ENCODE measurements around the gene OR10H1. TPM values are rescaled to one million over a fixed set of nuclear protein-coding genes. Genes with fewer than 3 reads are reported as not detected.
"Not testable (repeated sequence)": the region's sequence is repeated elsewhere in the genome, so short reads cannot be mapped to it uniquely, and the experiment has no call there.

OR10H1 gene
- polyA plus RNA-seq, 1 of the 3 experiments (the other 2 are of a cell fraction) = not detected

- POLR2A ChIA-PET = no interaction called here
- peak overlapping the region; percentile 70 to 77 for H3K4me3 ChIP-seq (ENCODE audit: low read depth in 2 of 2, low read length in 1 of 2)
- H3K36me3 ChIP-seq (replicated peaks in 1 of 2; ENCODE audit: control insufficient read depth in 1 of 2, insufficient read depth in 2 of 2, low read length in 1 of 2) = no peaks in the 10 kb centered on the region
- H3K4me2 ChIP-seq = peak overlapping the region; percentile 89
- no peaks in the 10 kb centered on the region for H3K79me2 ChIP-seq (ENCODE audit: insufficient read depth)
- CTCF ChIA-PET = no interaction called here
- H3K9me3 ChIP-seq = no peaks in the 10 kb centered on the region
- H4K20me1 ChIP-seq (ENCODE audit: insufficient read depth) = no peaks in the 10 kb centered on the region
- H3F3A ChIP-seq (replicated peaks; ENCODE audit: insufficient read depth) = peaks cover 4% of the 10 kb centered on the region
- H2AFZ ChIP-seq (ENCODE audit: low read depth) = peak overlapping the region; percentile 94
- H3K4me1 ChIP-seq (ENCODE audit: control insufficient read depth in 1 of 2, insufficient read depth in 2 of 2, low read depth in 1 of 2, low read length in 1 of 2) = peaks cover 2 to 4% of the 10 kb centered on the region in 2 experiments; a peak in 2 of 4 replicates
- H3K9me2 ChIP-seq = no peaks in the 10 kb centered on the region
- TF ChIP-seq REST (IDR thresholded peaks at IDR 0.05; ENCODE audit: low read depth, low read length) (no peak), ELF1 (IDR thresholded peaks at IDR 0.05) (peak; percentile 92), MXI1 (IDR thresholded peaks at IDR 0.05; ENCODE audit: low read depth, low read length) (no peak; the same call in 1 of the 2 replicates), PBX3 (IDR thresholded peaks at IDR 0.05) (peak; percentile 68), JUND (IDR thresholded peaks at IDR 0.05) (no peak), POLR2AphosphoS5 (IDR thresholded peaks at IDR 0.05; ENCODE audit: low read depth, low read length) (peak; percentile 31; the same call in 1 of the 2 replicates), GABPA (IDR thresholded peaks at IDR 0.05; ENCODE audit: low read depth) (peak; percentile 82), SMC3 (IDR thresholded peaks at IDR 0.05; ENCODE audit: low read depth, low read length) (no peak), TAF1 (IDR thresholded peaks at IDR 0.05; ENCODE audit: borderline replicate concordance, low read depth, low read length) (peak; percentile 64), TCF12 (IDR thresholded peaks at IDR 0.05) (no peak), NFIC (IDR thresholded peaks at IDR 0.05; ENCODE audit: borderline replicate concordance) (0 out of 2 replicates have a peak, but pooled peaks have one; percentile 4), ZBTB33 (IDR thresholded peaks at IDR 0.05; ENCODE audit: borderline replicate concordance, low read depth) (no peak), GATA2 (CRISPR knock-in tag; IDR thresholded peaks at IDR 0.05) (no peak), RCOR1 (IDR thresholded peaks at IDR 0.05; ENCODE audit: low read length) (no peak)
- 16% methylated on average over 13 of the region's 65 CpGs for WGBS (ENCODE audit: low lambda C conversion rate)
- H3K27me3 ChIP-seq (ENCODE audit: insufficient read depth) = peaks cover 30% of the 10 kb centered on the region
- peak; percentile 88 for DNase-seq
- peak overlapping the region in 1 of 2 experiments; percentile 80; a peak in 2 of 4 replicates for H3K27ac ChIP-seq (ENCODE audit: low read depth in 2 of 2, low read length in 1 of 2)
- H3K9ac ChIP-seq = peak overlapping the region; percentile 86
These were observed 21.1 kb upstream of the OR10H1 start for GRCh38 chr19:15836330-15837220.

- 56% methylated on average over 11 of the region's 11 CpGs for WGBS (ENCODE audit: low lambda C conversion rate)
- H3K9me3 ChIP-seq; DNase-seq; H4K20me1 ChIP-seq (ENCODE audit: insufficient read depth); H3K79me2 ChIP-seq (ENCODE audit: insufficient read depth); H3K36me3 ChIP-seq (replicated peaks in 1 of 2; ENCODE audit: control insufficient read depth in 1 of 2, insufficient read depth in 2 of 2, low read length in 1 of 2); H3K4me1 ChIP-seq (ENCODE audit: control insufficient read depth in 1 of 2, insufficient read depth in 2 of 2, low read depth in 1 of 2, low read length in 1 of 2); H3F3A ChIP-seq (replicated peaks; ENCODE audit: insufficient read depth); H3K9me2 ChIP-seq; POLR2A ChIA-PET; CTCF ChIA-PET: not testable (repeated sequence)
- Histone ChIP-seq H3K9ac (peak overlapping the region; percentile 86), H3K27ac (ENCODE audit: low read depth in 2 of 2, low read length in 1 of 2) (peak overlapping the region in 1 of 2 experiments; percentile 80; a peak in 1 of 4 replicates), H3K4me2 (peak overlapping the region; percentile 89), H3K4me3 (ENCODE audit: low read depth in 2 of 2, low read length in 1 of 2) (peak overlapping the region; percentile 70 to 77), H2AFZ (ENCODE audit: low read depth) (peak overlapping the region; percentile 94), H3K27me3 (ENCODE audit: insufficient read depth) (peaks cover 38% of the 10 kb centered on the region)
These were observed 20.3 kb upstream of the OR10H1 start for GRCh38 chr19:15835565-15836329.

GRCh38 chr19:15834232-15834631 is 18.8 kb upstream of the OR10H1 start:
- H2AFZ ChIP-seq (ENCODE audit: low read depth); H3K79me2 ChIP-seq (ENCODE audit: insufficient read depth); H3F3A ChIP-seq (replicated peaks; ENCODE audit: insufficient read depth); CTCF ChIA-PET; H4K20me1 ChIP-seq (ENCODE audit: insufficient read depth); H3K27ac ChIP-seq (ENCODE audit: low read depth in 2 of 2, low read length in 1 of 2); POLR2A ChIA-PET; H3K36me3 ChIP-seq (replicated peaks in 1 of 2; ENCODE audit: control insufficient read depth in 1 of 2, insufficient read depth in 2 of 2, low read length in 1 of 2); H3K4me1 ChIP-seq (ENCODE audit: control insufficient read depth in 1 of 2, insufficient read depth in 2 of 2, low read depth in 1 of 2, low read length in 1 of 2); H3K9me2 ChIP-seq; H3K9me3 ChIP-seq; DNase-seq; H3K4me2 ChIP-seq; H3K4me3 ChIP-seq (ENCODE audit: low read depth in 2 of 2, low read length in 1 of 2); H3K9ac ChIP-seq: not testable (repeated sequence)
- WGBS (ENCODE audit: low lambda C conversion rate) = 0% methylated on average over 3 of the region's 3 CpGs
- H3K27me3 ChIP-seq (ENCODE audit: insufficient read depth) = peaks cover 54% of the 10 kb centered on the region

Data from SK-N-SH (cell line).